ENCODE measurements around the gene C12orf76. TPM values are rescaled to one million over a fixed set of nuclear protein-coding genes. Genes with fewer than 3 reads are reported as not detected.
A peak's percentile ranks its signal among the peaks of the same experiment; 100 is the strongest.

The C12orf76 gene
- total RNA-seq, 1 experiment from 2014 or later = 11.9 TPM

DNA sequence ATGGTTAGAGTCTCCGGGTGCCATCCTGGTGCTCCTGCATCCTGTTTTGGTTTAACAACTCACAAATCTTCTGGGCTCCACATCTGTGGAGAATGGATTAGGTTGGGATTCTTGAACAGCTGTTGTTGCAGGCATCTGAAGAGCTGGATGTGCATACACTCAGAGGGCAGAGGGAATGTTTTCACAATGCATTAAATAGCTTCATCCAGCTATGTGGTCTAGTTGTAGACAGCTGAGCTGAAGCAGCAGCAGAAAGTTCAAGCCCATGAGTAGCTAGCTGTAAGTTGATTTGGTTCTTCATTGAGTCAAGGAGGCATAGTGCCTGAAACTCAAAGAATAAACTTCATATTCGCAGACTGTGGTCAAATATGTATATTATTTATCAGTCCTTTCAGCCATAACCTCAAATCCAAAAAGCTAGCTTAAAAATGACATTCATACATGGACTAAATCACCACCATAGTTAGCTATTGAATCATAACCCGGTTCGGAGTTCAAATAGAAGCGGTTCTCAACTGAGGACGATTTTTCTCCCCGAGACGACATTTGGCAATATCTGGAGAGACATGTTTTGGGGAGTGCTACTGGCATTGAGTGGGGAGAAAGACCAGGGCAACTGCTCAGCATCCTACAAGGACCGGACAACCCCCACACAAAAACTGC lies 50.0 kb downstream of the C12orf76 start:
- H3K4me3 ChIP-seq (ENCODE audit: low read depth, low read length) = peak overlapping the region; percentile 74
- CTCF ChIA-PET = interaction anchor here (0.6 kb wide), 2 partner anchors 18 to 126 kb away, joined by 3 to 4 read pairs; partner anchors contain the start of gene IFT81
- Mint-ChIP-seq H3K4me1 (ENCODE audit: low read depth, unreplicated experiment) (peaks cover 26% of the 10 kb centered on the region), H3K36me3 (ENCODE audit: insufficient read depth, unreplicated experiment) (peaks cover 22% of the 10 kb centered on the region), H3K27ac (ENCODE audit: unreplicated experiment) (peak overlapping the region; percentile 100), H3K4me3 (ENCODE audit: unreplicated experiment) (peak overlapping the region; percentile 91), H3K9me3 (ENCODE audit: unreplicated experiment) (no peaks in the 10 kb centered on the region), H3K27me3 (ENCODE audit: insufficient read depth, unreplicated experiment) (no peaks in the 10 kb centered on the region)
- TF ChIP-seq, protein P1, sequence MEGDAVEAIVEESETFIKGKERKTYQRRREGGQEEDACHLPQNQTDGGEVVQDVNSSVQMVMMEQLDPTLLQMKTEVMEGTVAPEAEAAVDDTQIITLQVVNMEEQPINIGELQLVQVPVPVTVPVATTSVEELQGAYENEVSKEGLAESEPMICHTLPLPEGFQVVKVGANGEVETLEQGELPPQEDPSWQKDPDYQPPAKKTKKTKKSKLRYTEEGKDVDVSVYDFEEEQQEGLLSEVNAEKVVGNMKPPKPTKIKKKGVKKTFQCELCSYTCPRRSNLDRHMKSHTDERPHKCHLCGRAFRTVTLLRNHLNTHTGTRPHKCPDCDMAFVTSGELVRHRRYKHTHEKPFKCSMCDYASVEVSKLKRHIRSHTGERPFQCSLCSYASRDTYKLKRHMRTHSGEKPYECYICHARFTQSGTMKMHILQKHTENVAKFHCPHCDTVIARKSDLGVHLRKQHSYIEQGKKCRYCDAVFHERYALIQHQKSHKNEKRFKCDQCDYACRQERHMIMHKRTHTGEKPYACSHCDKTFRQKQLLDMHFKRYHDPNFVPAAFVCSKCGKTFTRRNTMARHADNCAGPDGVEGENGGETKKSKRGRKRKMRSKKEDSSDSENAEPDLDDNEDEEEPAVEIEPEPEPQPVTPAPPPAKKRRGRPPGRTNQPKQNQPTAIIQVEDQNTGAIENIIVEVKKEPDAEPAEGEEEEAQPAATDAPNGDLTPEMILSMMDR (IDR thresholded peaks at IDR 0.05; ENCODE audit: insufficient read depth in 1 of 2, low read depth in 1 of 2, low read length in 1 of 2, severe bottlenecking in 1 of 2, unreplicated experiment in 1 of 2) = no peak
- peaks cover 19% of the 10 kb centered on the region for H3K4me1 ChIP-seq
- no peaks in the 10 kb centered on the region; the same call in 1 of the 2 replicates for H3K36me3 ChIP-seq (ENCODE audit: control insufficient read depth, insufficient read depth, low read length)
- H3K9me3 ChIP-seq = no peaks in the 10 kb centered on the region
- POLR2A ChIA-PET = no interaction called here
- DNase-seq = no peak
- no TSS peak for BruUV-seq (replicated peaks)
- H3K27me3 ChIP-seq (replicated peaks; ENCODE audit: control insufficient read depth, insufficient read depth, low read length) = no peaks in the 10 kb centered on the region
- intact Hi-C loops (cut with micrococcal nuclease; ENCODE audit: unreplicated experiment) = loop anchor here (5.0 kb wide), 1 partner anchor 39 kb away; no protein-coding TSS in a partner anchor

DNA sequence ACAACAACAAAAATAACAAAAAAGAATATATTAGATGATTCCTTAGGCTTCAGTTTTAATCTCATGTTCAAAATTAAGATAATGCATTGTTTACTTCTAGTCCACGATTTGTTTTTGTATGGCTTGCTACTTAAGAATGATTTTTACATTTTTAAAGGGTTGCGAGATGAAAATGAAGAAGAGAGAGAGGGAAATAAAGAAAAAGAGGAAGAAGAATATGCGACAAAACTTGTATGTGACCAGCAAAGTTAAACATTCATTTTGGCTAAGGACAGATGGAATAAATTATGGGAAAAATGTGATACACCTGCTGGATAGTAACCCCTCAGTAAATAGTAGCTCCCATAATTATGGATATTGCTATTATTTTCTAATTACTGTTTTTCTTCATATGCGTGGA lies 50.9 kb downstream of the C12orf76 start:
- H3K4me3 Mint-ChIP-seq (ENCODE audit: unreplicated experiment) = peak overlapping the region; percentile 91
- DNase-seq = no peak
- POLR2A ChIA-PET = no interaction called here
- Histone ChIP-seq H3K4me1 (peaks cover 19% of the 10 kb centered on the region), H3K27me3 (replicated peaks; ENCODE audit: control insufficient read depth, insufficient read depth, low read length) (no peaks in the 10 kb centered on the region), H3K36me3 (ENCODE audit: control insufficient read depth, insufficient read depth, low read length) (no peaks in the 10 kb centered on the region), H3K9me3 (no peaks in the 10 kb centered on the region), H3K4me3 (ENCODE audit: low read depth, low read length) (no peak overlapping the region)
- peaks cover 14% of the 10 kb centered on the region for H3K36me3 Mint-ChIP-seq (ENCODE audit: insufficient read depth, unreplicated experiment)
- no TSS peak for BruUV-seq (replicated peaks)
- H3K4me1 Mint-ChIP-seq (ENCODE audit: low read depth, unreplicated experiment) = peaks cover 18% of the 10 kb centered on the region
- no peaks in the 10 kb centered on the region for H3K9me3 Mint-ChIP-seq (ENCODE audit: unreplicated experiment)
- TF ChIP-seq, protein P1 (IDR thresholded peaks at IDR 0.05; ENCODE audit: insufficient read depth in 1 of 2, low read depth in 1 of 2, low read length in 1 of 2, severe bottlenecking in 1 of 2, unreplicated experiment in 1 of 2) = no peak
- CTCF ChIA-PET = no interaction called here
- no peaks in the 10 kb centered on the region for H3K27me3 Mint-ChIP-seq (ENCODE audit: insufficient read depth, unreplicated experiment)
- intact Hi-C loops (cut with micrococcal nuclease; ENCODE audit: unreplicated experiment) = loop anchor here (5.0 kb wide), 1 partner anchor 40 kb away; no protein-coding TSS in a partner anchor
- no peak overlapping the region for H3K27ac Mint-ChIP-seq (ENCODE audit: unreplicated experiment)

- ChIA-PET CTCF (no interaction called here), POLR2A (interaction anchor here (0.8 kb wide), 1 partner anchor 66 kb away, joined by 3 read pairs; no protein-coding TSS in a partner anchor)
- intact Hi-C loops (cut with micrococcal nuclease; ENCODE audit: unreplicated experiment) = loop anchor here (5.0 kb wide), 1 partner anchor 41 kb away; no protein-coding TSS in a partner anchor
Observed at GRCh38 chr12:109996483-109996853, 51.9 kb downstream of the C12orf76 start.

More at GRCh38 chr12:109996483-109996853, 51.9 kb downstream of the C12orf76 start:
- DNase-seq = no peak
- Histone ChIP-seq H3K9me3 (no peaks in the 10 kb centered on the region), H3K4me3 (ENCODE audit: low read depth, low read length) (peak overlapping the region; percentile 85), H3K36me3 (ENCODE audit: control insufficient read depth, insufficient read depth, low read length) (no peaks in the 10 kb centered on the region), H3K27me3 (replicated peaks; ENCODE audit: control insufficient read depth, insufficient read depth, low read length) (no peaks in the 10 kb centered on the region), H3K4me1 (peaks cover 19% of the 10 kb centered on the region)
- H3K27me3 Mint-ChIP-seq (ENCODE audit: insufficient read depth, unreplicated experiment) = no peaks in the 10 kb centered on the region
- TF ChIP-seq, protein P1 (IDR thresholded peaks at IDR 0.05; ENCODE audit: insufficient read depth in 1 of 2, low read depth in 1 of 2, low read length in 1 of 2, severe bottlenecking in 1 of 2, unreplicated experiment in 1 of 2) = no peak
- BruUV-seq (replicated peaks) = no TSS peak
- H3K27ac Mint-ChIP-seq (ENCODE audit: unreplicated experiment) = peak overlapping the region; percentile 67
- H3K4me3 Mint-ChIP-seq (ENCODE audit: unreplicated experiment) = peak overlapping the region; percentile 87
- no peaks in the 10 kb centered on the region for H3K9me3 Mint-ChIP-seq (ENCODE audit: unreplicated experiment)
- peaks cover 14% of the 10 kb centered on the region for H3K36me3 Mint-ChIP-seq (ENCODE audit: insufficient read depth, unreplicated experiment)
- peaks cover 18% of the 10 kb centered on the region for H3K4me1 Mint-ChIP-seq (ENCODE audit: low read depth, unreplicated experiment)

Measured in Caco-2 (cell line).